GM12801 (cell line): ENCODE data around the gene CD2BP2.

Source experiments
- CTCF ChIP-seq: IDR thresholded peaks from one replicate; pipeline ENCODE4 v1.5.1; 2011; ENCODE audit warnings: control low read depth; ENCODE audit not compliant: insufficient read length; ENCODE audit errors: extremely low read depth

The CD2BP2 gene

GRCh38 chr16:30335598-30336474, 19.3 kb downstream of the CD2BP2 start:
- no peak for TF ChIP-seq CTCF
